Panc1 (cell line): ENCODE measurements around the gene CYP4F22. TPM values are rescaled to one million over a fixed set of nuclear protein-coding genes. Genes with fewer than 3 reads are reported as not detected.

Experiments used
- ATAC-seq: fragments of 200-7000 bp; cut with Tn5 transposase; 2 replicates; pipeline ENCODE4 v1.9.1; 2020; ENCODE audit warnings: mild to moderate bottlenecking, moderate library complexity
- BruUV-seq: library from RNA; stranded (reverse); fragments of 400-500 nt; replicated peaks from 2 replicates; lab custom pipeline; 2021; lab: Mats Ljungman, UMichigan
- CTCF ChIA-PET: fragments of 300-600 bp; sonication (Branson Sonifier 250); formaldehyde crosslinking; loops from one replicate; lab custom pipeline; 2022; ENCODE audit warnings: antibody characterized with exemption; lab: Charles Lee
- POLR2A ChIA-PET: fragments of 300-600 bp; sonication (Branson Sonifier 250); formaldehyde crosslinking; loops from one replicate; lab custom pipeline; 2022; ENCODE audit warnings: antibody characterized with exemption; lab: Charles Lee
- DNase-seq: peaks from one replicate; pipeline ENCODE4 v3.0.0-alpha.2; 2010; ENCODE audit warnings: low read depth, low spot score
- H3K27ac ChIP-seq: 2 replicates; pipeline ENCODE4 v1.5.1; 2011; ENCODE audit warnings: mild to moderate bottlenecking, low read length, inconsistent platforms
- H3K27me3 ChIP-seq: fragments of 200-500 bp; sonication (Bioruptor generic); 2 replicates; pipeline ENCODE4 v1.6.0; 2014; ENCODE audit warnings: low read length, inconsistent platforms; ENCODE audit not compliant: control insufficient read depth, insufficient read depth
- H3K36me3 ChIP-seq: fragments of 200-500 bp; sonication (Bioruptor generic); 2 replicates; pipeline ENCODE4 v1.5.1; 2014; ENCODE audit warnings: inconsistent platforms, mild to moderate bottlenecking, low read length, moderate library complexity; ENCODE audit not compliant: control insufficient read depth, insufficient read depth
- H3K4me1 ChIP-seq: 2 replicates; pipeline ENCODE4 v1.5.1; 2011; ENCODE audit warnings: inconsistent platforms, mild to moderate bottlenecking, low read length, moderate library complexity; ENCODE audit not compliant: control insufficient read depth, insufficient read depth
- H3K4me3 ChIP-seq, 2 experiments: 2 replicates each; pipeline ENCODE4 v1.5.1; 2011 to 2012; ENCODE audit warnings: low read depth in 2 of 2, low read length in 2 of 2, mild to moderate bottlenecking in 2 of 2, inconsistent platforms in 1 of 2, moderate library complexity in 1 of 2
- H3K9me3 ChIP-seq: fragments of 200-500 bp; sonication (Bioruptor generic); 2 replicates; pipeline ENCODE4 v1.5.1; 2014; ENCODE audit warnings: low read depth, mild to moderate bottlenecking, inconsistent platforms, low read length, moderate library complexity; ENCODE audit not compliant: control insufficient read depth, insufficient read depth
- POLR2AphosphoS5 ChIP-seq: IDR thresholded peaks from 2 replicates; pipeline ENCODE4 v1.6.1; 2012; ENCODE audit warnings: mild to moderate bottlenecking, low read depth, low read length, moderate library complexity
- REST ChIP-seq, 2 experiments: IDR thresholded peaks; 2 replicates each; pipeline ENCODE4 v1.6.1; 2011 to 2012; ENCODE audit warnings: low read depth in 2 of 2, control low read depth in 1 of 2, low read length in 1 of 2, mild to moderate bottlenecking in 1 of 2, moderate library complexity in 1 of 2; ENCODE audit not compliant: insufficient read depth in 1 of 2
- SIN3A ChIP-seq: IDR thresholded peaks from 2 replicates; pipeline ENCODE4 v1.6.1; 2012; ENCODE audit warnings: low read depth, mild to moderate bottlenecking, low read length, moderate library complexity, borderline replicate concordance; ENCODE audit not compliant: insufficient read depth
- TCF7L2 ChIP-seq: IDR thresholded peaks from 2 replicates; pipeline ENCODE4 v1.6.1; 2011; ENCODE audit warnings: mild to moderate bottlenecking, low read depth, low read length, inconsistent platforms
- in situ Hi-C: cut with HindIII; loops from 2 replicates; pipeline ENCODE4 v1.10.0; 2016; ENCODE audit warnings: low sequenced_read_pairs, low pct_unique_long_range_greater_than_20kb
- intact Hi-C: fragments of 100-400 bp; cut with micrococcal nuclease; formaldehyde crosslinking; loops from one replicate; pipeline ENCODE4 v1.10.0; 2022; ENCODE audit not compliant: unreplicated experiment
- total RNA-seq: library from RNA; stranded (reverse); gene quantifications from one replicate; pipeline ENCODE4 v1.2.1, GENCODE V29; 2021; ENCODE audit not compliant: unreplicated experiment
- TF ChIP-seq, protein P1 (sequence below): fragments of 450-650 bp; IDR thresholded peaks from 2 replicates; pipeline ENCODE4 v1.5.1; 2017; ENCODE audit warnings: mild to moderate bottlenecking

CYP4F22 gene
- total RNA-seq, 1 experiment from 2014 or later, result 0.21 TPM

DNA sequence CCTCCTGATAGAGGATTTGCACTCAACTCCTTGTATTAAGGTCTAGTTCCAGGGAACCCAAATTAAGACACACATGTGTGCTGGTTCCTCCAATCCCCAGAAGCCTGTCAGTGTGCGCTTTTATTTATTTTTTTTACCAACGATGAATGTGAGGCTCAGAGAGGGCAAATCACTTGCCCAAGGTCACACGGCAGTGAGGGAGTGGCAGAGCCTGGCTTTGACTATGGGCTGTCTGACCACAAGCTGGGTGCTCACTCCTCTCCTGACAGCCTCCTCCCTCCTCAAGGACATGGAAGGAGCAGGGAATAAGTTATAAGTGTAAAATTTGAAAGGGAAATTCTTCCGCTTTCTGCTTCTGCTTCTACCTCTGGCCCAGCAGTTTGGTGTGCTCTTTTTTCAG, 48.9 kb downstream of the CYP4F22 start:
- TF ChIP-seq, protein P1, sequence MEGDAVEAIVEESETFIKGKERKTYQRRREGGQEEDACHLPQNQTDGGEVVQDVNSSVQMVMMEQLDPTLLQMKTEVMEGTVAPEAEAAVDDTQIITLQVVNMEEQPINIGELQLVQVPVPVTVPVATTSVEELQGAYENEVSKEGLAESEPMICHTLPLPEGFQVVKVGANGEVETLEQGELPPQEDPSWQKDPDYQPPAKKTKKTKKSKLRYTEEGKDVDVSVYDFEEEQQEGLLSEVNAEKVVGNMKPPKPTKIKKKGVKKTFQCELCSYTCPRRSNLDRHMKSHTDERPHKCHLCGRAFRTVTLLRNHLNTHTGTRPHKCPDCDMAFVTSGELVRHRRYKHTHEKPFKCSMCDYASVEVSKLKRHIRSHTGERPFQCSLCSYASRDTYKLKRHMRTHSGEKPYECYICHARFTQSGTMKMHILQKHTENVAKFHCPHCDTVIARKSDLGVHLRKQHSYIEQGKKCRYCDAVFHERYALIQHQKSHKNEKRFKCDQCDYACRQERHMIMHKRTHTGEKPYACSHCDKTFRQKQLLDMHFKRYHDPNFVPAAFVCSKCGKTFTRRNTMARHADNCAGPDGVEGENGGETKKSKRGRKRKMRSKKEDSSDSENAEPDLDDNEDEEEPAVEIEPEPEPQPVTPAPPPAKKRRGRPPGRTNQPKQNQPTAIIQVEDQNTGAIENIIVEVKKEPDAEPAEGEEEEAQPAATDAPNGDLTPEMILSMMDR, result no peak
- TF ChIP-seq POLR2AphosphoS5 (no peak), TCF7L2 (no peak), SIN3A (no peak), REST (IDR thresholded peaks at IDR 0.05; ENCODE audit: insufficient read depth in 1 of 2, low read depth in 2 of 2, low read length in 1 of 2) (no peak)
- in situ Hi-C loops, result no loop called here
- CTCF ChIA-PET, result interaction anchor here (0.8 kb wide), 1 partner anchor 179 kb away, joined by 3 read pairs; no protein-coding TSS in a partner anchor

DNA sequence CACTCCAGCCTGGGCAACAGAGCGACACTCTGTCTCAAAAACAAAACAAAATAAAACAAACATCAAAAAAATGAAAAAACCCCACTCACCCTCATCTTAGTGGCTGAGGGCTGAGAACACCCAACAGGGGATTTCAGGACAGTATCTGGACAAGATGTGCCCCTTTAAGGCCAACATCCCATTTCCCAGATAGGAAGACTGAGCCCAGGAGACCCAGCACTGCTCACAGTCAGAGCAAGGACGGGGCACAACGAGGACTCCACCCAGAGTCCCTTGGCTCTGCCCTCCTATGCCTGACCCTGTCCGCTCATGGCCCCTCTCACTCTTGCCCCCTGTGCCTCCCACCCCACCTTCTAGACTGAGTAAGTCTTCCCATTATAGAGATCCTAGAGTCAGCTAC, 53.8 kb downstream of the CYP4F22 start:
- Histone ChIP-seq H3K9me3 (no peaks in the 10 kb centered on the region), H3K27me3 (no peaks in the 10 kb centered on the region; the same call in 1 of the 2 replicates), H3K27ac (no peak overlapping the region), H3K4me1 (no peaks in the 10 kb centered on the region), H3K4me3 (no peak overlapping the region), H3K36me3 (no peaks in the 10 kb centered on the region)
- no peak for TF ChIP-seq REST (IDR thresholded peaks at IDR 0.05; ENCODE audit: insufficient read depth in 1 of 2, low read depth in 2 of 2, low read length in 1 of 2)
- TF ChIP-seq, protein P1, result no peak
- no peak for TF ChIP-seq POLR2AphosphoS5
- no peak for TF ChIP-seq TCF7L2
- TF ChIP-seq SIN3A, result no peak
- CTCF ChIA-PET, result interaction anchor here (0.6 to 0.7 kb wide), 2 partner anchors 178 to 202 kb away, joined by 6 to 8 read pairs; no protein-coding TSS in a partner anchor
- DNase-seq (no peak), ATAC-seq (no peak)
- POLR2A ChIA-PET, result no interaction called here
- in situ Hi-C loops (no loop called here), intact Hi-C loops (no loop called here)
- BruUV-seq, result no TSS peak

More for the DNA sequence above, 48.9 kb downstream of the CYP4F22 start:
- no TSS peak for BruUV-seq
- Histone ChIP-seq H3K4me3 (no peak overlapping the region), H3K27me3 (no peaks in the 10 kb centered on the region; the same call in 1 of the 2 replicates), H3K9me3 (no peaks in the 10 kb centered on the region), H3K36me3 (no peaks in the 10 kb centered on the region), H3K27ac (no peak overlapping the region), H3K4me1 (no peaks in the 10 kb centered on the region)
- no peak for DNase-seq
- POLR2A ChIA-PET, result no interaction called here
- ATAC-seq, result no peak
- intact Hi-C loops, result loop anchor here (5.0 to 10.0 kb wide), 2 partner anchors 82 to 140 kb away; partner anchors contain the start of genes AKAP8L and PGLYRP2
